Lower leg skin (tissue), 3 donors: Measurements from ENCODE around the gene CCPG1.

Experiments used
- CTCF ChIP-seq, 3 donors: fragments of 450-650 bp; IDR thresholded peaks; one replicate each; pipeline ENCODE4 v1.5.1; 2016; ENCODE audit warnings: antibody characterized with exemption in 3 of 3, mild to moderate bottlenecking in 3 of 3, moderate library complexity in 2 of 3
- POLR2A ChIP-seq, 2 donors: fragments of 450-650 bp; IDR thresholded peaks; one replicate each; pipeline ENCODE4 v1.6.1; 2016 to 2017; ENCODE audit warnings: antibody characterized with exemption in 2 of 2, mild to moderate bottlenecking in 1 of 2, moderate library complexity in 1 of 2

- TF ChIP-seq CTCF (IDR thresholded peaks at IDR 0.05) (no peak), POLR2A (IDR thresholded peaks at IDR 0.05) (no peak)
Measured at GRCh38 chr15:55322467-55322866, 85.7 kb downstream of the CCPG1 start.
